OCI-LY3 (cell line): ENCODE data around the gene ERC2.

Experiments
- H2AFZ ChIP-seq: fragments of 200-600, 300-600 bp; shearing (Covaris generic); 2 replicates; pipeline ENCODE4 v1.6.0; 2014; ENCODE audit warnings: antibody characterized with exemption, low read depth, low read length
- H3K27ac ChIP-seq: fragments of 200-600, 300-600 bp; sonication (generic); 2 replicates; pipeline ENCODE4 v1.5.1; 2014; ENCODE audit warnings: mild to moderate bottlenecking, low read length, moderate library complexity, mixed read lengths
- H3K27me3 ChIP-seq: fragments of 200-600, 300-600 bp; sonication (generic); 2 replicates; pipeline ENCODE4 v1.6.1; 2014; ENCODE audit warnings: low read depth, low read length, mixed read lengths
- H3K36me3 ChIP-seq: fragments of 200-600, 300-600 bp; sonication (generic); replicated peaks from 2 replicates; pipeline ENCODE3; 2014; ENCODE audit warnings: low read depth, low read length, mixed read lengths
- H3K4me1 ChIP-seq: fragments of 300-600, 200-600 bp; sonication (generic); 2 replicates; pipeline ENCODE4 v1.6.1; 2014; ENCODE audit warnings: low read length, mixed read lengths
- H3K4me2 ChIP-seq: fragments of 200-600, 300-600 bp; sonication (generic); 2 replicates; pipeline ENCODE4 v1.6.1; 2014; ENCODE audit warnings: low read length, mixed read lengths
- H3K4me3 ChIP-seq: fragments of 300-600, 200-600 bp; sonication (generic); 2 replicates; pipeline ENCODE4 v1.5.1; 2014; ENCODE audit warnings: antibody characterized with exemption, mild to moderate bottlenecking, low read length, moderate library complexity
- H3K79me2 ChIP-seq: fragments of 300-600, 200-600 bp; shearing (Covaris generic); 2 replicates; pipeline ENCODE4 v1.6.1; 2014; ENCODE audit warnings: mild to moderate bottlenecking, low read length, mixed read lengths
- H3K9ac ChIP-seq: fragments of 300-600, 200-600 bp; shearing (Covaris generic); 2 replicates; pipeline ENCODE4 v1.6.0; 2014; ENCODE audit warnings: mild to moderate bottlenecking, low read length, moderate library complexity
- H3K9me3 ChIP-seq: fragments of 200-600, 300-600 bp; shearing (Covaris generic); 2 replicates; pipeline ENCODE4 v1.6.1; 2014; ENCODE audit warnings: low read length, mixed read lengths; ENCODE audit not compliant: insufficient read depth
- H4K20me1 ChIP-seq: fragments of 200-600, 300-600 bp; sonication (generic); 2 replicates; pipeline ENCODE4 v1.6.1; 2016; ENCODE audit warnings: low read length, mixed read lengths; ENCODE audit not compliant: insufficient read depth
- CTCF ChIP-seq: fragments of 200-600, 300-600 bp; sonication (generic); IDR thresholded peaks from 2 replicates; pipeline ENCODE4 v1.5.1; 2014; ENCODE audit warnings: antibody characterized with exemption, low read length, low read depth
- EZH2phosphoT487 ChIP-seq: fragments of 200-600 bp; shearing (Covaris generic); IDR thresholded peaks from 2 replicates; pipeline ENCODE4 v1.6.1; 2018; ENCODE audit warnings: antibody characterized with exemption, mixed run types, low read depth

The ERC2 gene

GRCh38 chr3:55619046-55619808 is 849.0 kb downstream of the ERC2 start:
- peak overlapping the region; percentile 14; the same call in 1 of the 2 replicates for H3K27ac ChIP-seq
- H3K9ac ChIP-seq, result no peak overlapping the region; the same call in 1 of the 2 replicates
- no peak overlapping the region for H2AFZ ChIP-seq
- H3K27me3 ChIP-seq, result no peaks in the 10 kb centered on the region
- peaks cover 51% of the 10 kb centered on the region for H3K4me1 ChIP-seq
- H3K9me3 ChIP-seq, result no peaks in the 10 kb centered on the region
- H4K20me1 ChIP-seq, result no peaks in the 10 kb centered on the region
- H3K79me2 ChIP-seq, result no peaks in the 10 kb centered on the region
- peak overlapping the region; percentile 35 for H3K4me3 ChIP-seq
- peaks cover 3% of the 10 kb centered on the region for H3K36me3 ChIP-seq
- peak overlapping the region; percentile 65 for H3K4me2 ChIP-seq
- TF ChIP-seq EZH2phosphoT487 (no peak), CTCF (no peak)

- no peaks in the 10 kb centered on the region for H3K36me3 ChIP-seq
- no peak overlapping the region for H2AFZ ChIP-seq
- no peaks in the 10 kb centered on the region for H3K9me3 ChIP-seq
- no peak overlapping the region for H3K4me3 ChIP-seq
- H3K27me3 ChIP-seq, result no peaks in the 10 kb centered on the region
- H4K20me1 ChIP-seq, result no peaks in the 10 kb centered on the region
- H3K27ac ChIP-seq, result no peak overlapping the region
- TF ChIP-seq EZH2phosphoT487 (no peak), CTCF (no peak)
- H3K9ac ChIP-seq, result no peak overlapping the region
- H3K4me2 ChIP-seq, result no peak overlapping the region
- no peaks in the 10 kb centered on the region for H3K79me2 ChIP-seq
- H3K4me1 ChIP-seq, result peaks cover 36% of the 10 kb centered on the region
Measured at GRCh38 chr3:55617385-55617784, 850.9 kb downstream of the ERC2 start.

GRCh38 chr3:55616803-55617202 is 851.5 kb downstream of the ERC2 start:
- no peak overlapping the region for H3K27ac ChIP-seq
- no peak overlapping the region for H3K4me3 ChIP-seq
- no peaks in the 10 kb centered on the region for H3K9me3 ChIP-seq
- H4K20me1 ChIP-seq, result no peaks in the 10 kb centered on the region
- no peaks in the 10 kb centered on the region for H3K79me2 ChIP-seq
- H3K36me3 ChIP-seq, result no peaks in the 10 kb centered on the region
- no peak overlapping the region for H3K9ac ChIP-seq
- peaks cover 40% of the 10 kb centered on the region for H3K4me1 ChIP-seq
- H2AFZ ChIP-seq, result no peak overlapping the region
- no peaks in the 10 kb centered on the region for H3K27me3 ChIP-seq
- no peak overlapping the region for H3K4me2 ChIP-seq
- TF ChIP-seq CTCF, result no peak
- no peak for TF ChIP-seq EZH2phosphoT487

GRCh38 chr3:55615694-55616295 is 852.5 kb downstream of the ERC2 start:
- no peak for TF ChIP-seq CTCF
- no peak for TF ChIP-seq EZH2phosphoT487
- Histone ChIP-seq H3K36me3 (no peaks in the 10 kb centered on the region), H3K4me1 (peaks cover 44% of the 10 kb centered on the region), H3K4me3 (no peak overlapping the region), H3K27ac (no peak overlapping the region), H3K27me3 (no peaks in the 10 kb centered on the region), H3K4me2 (peak overlapping the region; percentile 25), H3K79me2 (no peaks in the 10 kb centered on the region), H4K20me1 (no peaks in the 10 kb centered on the region), H3K9ac (no peak overlapping the region), H3K9me3 (no peaks in the 10 kb centered on the region), H2AFZ (peak overlapping the region; percentile 57)
